AG09309 (cell line): ENCODE measurements around the gene TAS2R31.
"Not testable (repeated sequence)": the region's sequence is repeated elsewhere in the genome, so short reads cannot be mapped to it uniquely, and the experiment has no call there.

Experiments
- DNase-seq: peaks from one replicate; pipeline ENCODE4 v3.0.0-alpha.2; 2010; ENCODE audit warnings: low read depth
- H3K4me3 ChIP-seq: 2 replicates; pipeline ENCODE4 v1.5.1; 2011; ENCODE audit warnings: mild to moderate bottlenecking, low read depth, low read length, moderate library complexity; ENCODE audit not compliant: control insufficient read depth
- TF ChIP-seq, protein P1 (sequence below): IDR thresholded peaks from 2 replicates; pipeline ENCODE4 v1.5.1; 2011; ENCODE audit warnings: mild to moderate bottlenecking, low read depth, low read length, inconsistent platforms; ENCODE audit not compliant: insufficient read depth, control insufficient read depth; ENCODE audit errors: missing control alignments

TAS2R31 gene

DNA sequence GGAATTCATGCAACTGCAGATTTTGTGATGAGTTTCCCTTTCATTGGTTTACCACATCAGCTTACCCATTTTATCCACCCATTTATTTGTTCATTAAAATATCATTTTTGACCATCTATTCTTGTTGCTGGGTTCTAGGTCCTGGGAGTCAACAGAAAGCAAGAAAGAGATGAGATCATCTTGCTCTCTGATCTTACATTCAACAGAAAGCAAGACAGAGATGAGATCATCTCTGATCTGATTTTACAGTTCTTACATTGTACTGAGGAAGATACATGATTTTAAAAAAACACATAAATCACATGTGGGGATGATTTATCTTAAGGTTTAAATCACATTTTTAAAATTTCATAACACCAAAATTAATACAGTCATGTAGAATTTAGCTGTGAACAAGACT, 28.6 kb upstream of the TAS2R31 start:
- TF ChIP-seq, protein P1, sequence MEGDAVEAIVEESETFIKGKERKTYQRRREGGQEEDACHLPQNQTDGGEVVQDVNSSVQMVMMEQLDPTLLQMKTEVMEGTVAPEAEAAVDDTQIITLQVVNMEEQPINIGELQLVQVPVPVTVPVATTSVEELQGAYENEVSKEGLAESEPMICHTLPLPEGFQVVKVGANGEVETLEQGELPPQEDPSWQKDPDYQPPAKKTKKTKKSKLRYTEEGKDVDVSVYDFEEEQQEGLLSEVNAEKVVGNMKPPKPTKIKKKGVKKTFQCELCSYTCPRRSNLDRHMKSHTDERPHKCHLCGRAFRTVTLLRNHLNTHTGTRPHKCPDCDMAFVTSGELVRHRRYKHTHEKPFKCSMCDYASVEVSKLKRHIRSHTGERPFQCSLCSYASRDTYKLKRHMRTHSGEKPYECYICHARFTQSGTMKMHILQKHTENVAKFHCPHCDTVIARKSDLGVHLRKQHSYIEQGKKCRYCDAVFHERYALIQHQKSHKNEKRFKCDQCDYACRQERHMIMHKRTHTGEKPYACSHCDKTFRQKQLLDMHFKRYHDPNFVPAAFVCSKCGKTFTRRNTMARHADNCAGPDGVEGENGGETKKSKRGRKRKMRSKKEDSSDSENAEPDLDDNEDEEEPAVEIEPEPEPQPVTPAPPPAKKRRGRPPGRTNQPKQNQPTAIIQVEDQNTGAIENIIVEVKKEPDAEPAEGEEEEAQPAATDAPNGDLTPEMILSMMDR: no peak
- DNase-seq: no peak
- H3K4me3 ChIP-seq: no peak overlapping the region

DNA sequence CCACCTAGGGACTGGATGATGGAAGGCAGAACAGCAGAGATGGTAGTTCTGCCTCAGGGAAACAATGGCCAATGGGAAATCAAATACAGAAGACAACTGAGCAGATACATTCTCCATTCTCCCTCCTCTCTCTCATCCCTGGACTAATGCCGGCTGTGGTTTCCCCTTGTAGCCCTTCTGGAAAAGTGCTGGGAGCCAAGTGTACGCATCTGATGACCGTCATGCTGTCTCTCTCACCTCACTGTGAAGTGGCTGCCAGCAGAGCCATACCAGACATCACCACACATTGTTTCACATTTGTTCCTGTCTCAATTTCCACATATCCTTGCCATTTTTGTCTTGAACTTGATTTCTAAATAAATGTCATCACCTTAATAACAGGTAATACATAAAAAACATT, 27.8 kb upstream of the TAS2R31 start:
- no peak overlapping the region for H3K4me3 ChIP-seq
- TF ChIP-seq, protein P1: no peak
- no peak for DNase-seq

DNA sequence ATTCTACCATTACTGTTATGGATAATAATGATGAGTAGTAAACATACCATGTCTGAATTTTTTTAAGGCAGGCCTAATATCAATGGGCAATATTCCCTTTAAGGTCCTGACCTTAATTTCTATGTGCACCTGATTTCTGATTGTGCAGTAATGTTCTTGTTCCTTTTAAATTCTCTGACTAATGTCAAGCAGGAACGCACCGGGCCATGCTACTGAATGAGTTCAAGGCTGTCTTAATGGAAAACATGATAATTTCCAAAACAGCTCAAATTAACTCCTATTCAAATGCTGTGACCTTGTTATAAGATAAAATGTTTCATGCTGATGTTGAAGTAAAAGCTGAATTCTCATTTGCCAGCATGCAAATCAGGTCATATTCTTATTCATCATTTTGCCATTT, 24.1 kb upstream of the TAS2R31 start:
- no peak overlapping the region for H3K4me3 ChIP-seq
- TF ChIP-seq, protein P1: no peak
- no peak for DNase-seq

DNA sequence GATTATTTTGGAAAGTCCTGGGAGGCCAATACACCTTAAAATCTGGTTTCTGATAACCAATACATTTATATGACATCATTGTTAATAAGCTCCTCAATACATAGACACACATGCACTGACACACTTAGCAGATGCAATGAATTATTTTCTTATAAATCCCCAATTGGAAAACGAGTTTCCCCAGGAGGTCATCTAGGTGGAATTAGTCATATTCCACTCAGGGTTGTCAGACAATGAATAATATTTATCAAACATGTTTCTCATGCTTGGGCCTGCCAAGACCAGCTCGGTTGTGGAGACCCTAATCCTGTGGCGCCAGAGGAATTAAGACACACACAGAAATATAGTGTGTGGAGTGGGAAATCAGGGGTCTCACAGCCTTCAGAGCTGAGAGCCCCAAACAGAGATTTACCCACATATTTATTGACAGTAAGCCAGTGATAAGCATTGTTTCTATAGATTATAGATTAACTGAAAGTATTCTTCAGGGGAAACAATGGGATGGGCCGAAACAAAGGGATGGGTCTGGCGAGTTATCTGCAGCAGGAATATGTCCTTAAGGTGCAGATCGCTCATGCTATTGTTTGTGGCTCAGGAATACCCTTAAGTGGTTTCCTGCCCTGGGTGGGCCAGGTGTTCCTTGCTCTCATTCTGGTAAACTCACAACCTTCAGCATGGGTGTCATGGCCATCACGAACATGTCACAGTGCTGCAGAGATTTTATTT, 18.8 kb upstream of the TAS2R31 start:
- H3K4me3 ChIP-seq, DNase-seq: not testable (repeated sequence)

DNA sequence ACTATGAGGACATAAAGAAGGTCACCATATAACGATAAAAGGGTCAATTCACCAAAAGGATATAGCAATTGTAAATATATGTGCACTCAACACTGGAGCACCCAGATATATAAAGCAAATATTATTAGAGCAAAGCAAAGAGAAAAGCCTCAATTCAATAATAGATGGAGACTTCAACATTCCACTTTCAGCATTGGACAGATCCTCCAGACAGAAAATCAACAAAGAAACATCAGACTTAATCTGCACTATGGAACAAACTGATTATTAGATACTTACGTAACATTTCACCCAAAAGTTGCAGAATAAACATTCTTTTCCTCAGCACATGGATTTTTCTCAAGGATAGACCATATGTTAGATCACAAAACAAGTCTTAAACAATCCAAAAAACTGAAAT, 10.2 kb upstream of the TAS2R31 start:
- H3K4me3 ChIP-seq, DNase-seq: not testable (repeated sequence)

DNA sequence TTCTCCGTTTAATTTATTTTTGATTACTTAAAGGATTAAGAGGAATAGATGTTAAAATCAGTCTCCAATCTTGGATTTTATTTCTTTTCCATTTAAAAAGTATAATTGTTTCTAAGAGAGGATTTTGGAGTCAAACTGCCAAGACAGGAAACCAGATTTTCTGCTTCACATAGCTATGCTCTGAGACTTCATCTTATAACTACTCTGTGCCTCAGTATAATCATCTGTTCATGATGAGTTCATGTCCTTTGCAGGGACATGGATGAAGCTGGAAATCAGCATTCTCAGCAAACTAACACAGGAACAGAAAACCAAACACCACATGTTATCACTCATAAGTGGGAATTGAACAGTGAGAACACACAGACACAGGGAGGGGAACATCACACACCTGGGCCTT, 9.0 kb upstream of the TAS2R31 start:
- H3K4me3 ChIP-seq: no peak overlapping the region
- DNase-seq: no peak
- TF ChIP-seq, protein P1: no peak

DNA sequence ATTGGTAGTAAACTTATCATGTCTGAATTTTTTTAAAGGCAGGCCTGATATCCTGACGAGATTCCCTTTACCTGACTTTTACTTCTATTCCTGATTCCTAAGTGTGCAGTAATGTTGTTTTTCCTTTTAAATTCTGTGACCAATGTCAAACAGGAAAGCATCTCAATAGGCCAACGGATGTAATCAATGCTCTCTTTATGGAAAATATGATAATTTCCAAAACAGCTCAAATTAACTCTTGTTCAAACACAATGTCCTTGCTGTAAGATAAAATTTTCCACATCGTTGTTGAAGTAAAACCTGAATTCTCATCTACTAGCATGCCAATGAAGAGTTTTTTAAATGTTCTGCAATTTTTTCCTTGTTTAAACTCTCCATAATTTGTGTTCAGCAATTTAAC, 8.0 kb upstream of the TAS2R31 start:
- no peak overlapping the region for H3K4me3 ChIP-seq
- TF ChIP-seq, protein P1: no peak
- no peak for DNase-seq

DNA sequence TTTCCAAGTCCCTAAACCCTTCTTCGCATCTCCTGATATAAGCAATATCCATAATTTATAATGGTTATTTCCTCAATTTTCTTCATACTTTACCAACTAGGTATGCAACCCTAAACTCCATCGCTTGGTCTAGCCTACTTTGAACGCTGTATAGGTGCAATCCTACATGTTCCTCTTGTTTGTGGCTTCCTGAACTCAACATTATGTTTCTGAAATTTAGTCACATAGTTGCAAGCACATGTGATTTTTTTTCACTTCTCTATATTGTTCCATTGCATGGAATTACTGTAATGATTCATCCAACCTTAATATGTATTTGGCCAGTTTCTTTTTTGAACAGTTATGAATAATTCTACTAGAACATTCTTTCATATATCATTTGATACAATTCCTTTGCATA, 2.8 kb upstream of the TAS2R31 start:
- H3K4me3 ChIP-seq, DNase-seq: not testable (repeated sequence)
